Measurements from ENCODE around the gene ENTR1. TPM values are rescaled to one million over a fixed set of nuclear protein-coding genes. Genes with fewer than 3 reads are reported as not detected.

Gene ENTR1
- total and polyA plus RNA-seq, 2 of the 4 experiments (the other 2 are of a cell fraction), result 14.5 to 37.3 TPM

DNA sequence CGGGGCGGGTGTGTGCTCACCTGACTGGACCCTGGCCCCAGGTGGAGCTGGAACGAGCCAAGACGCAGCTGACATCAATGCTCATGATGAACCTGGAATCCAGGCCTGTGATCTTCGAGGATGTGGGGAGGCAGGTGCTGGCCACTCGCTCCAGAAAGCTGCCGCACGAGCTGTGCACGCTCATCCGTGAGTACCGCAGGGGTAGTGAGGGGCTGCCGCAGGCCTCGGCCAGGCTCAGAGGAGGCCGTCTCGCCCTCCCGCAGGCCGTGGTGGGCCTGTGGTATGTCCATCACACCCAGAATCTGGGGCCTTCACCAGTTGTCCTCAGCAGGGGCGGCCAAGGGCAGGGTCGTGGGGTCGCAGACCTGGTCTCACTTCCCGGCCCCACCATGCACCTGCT, 11.4 kb upstream of the ENTR1 start:
- Histone ChIP-seq H3K27ac (ENCODE audit: insufficient read depth, low read length) (no peak overlapping the region), H2AFZ (replicated peaks; ENCODE audit: low read length, poor library complexity) (no peak overlapping the region), H3K4me2 (ENCODE audit: low read depth, low read length) (no peak overlapping the region), H3K4me1 (ENCODE audit: control insufficient read depth, insufficient read depth, low read length) (no peaks in the 10 kb centered on the region), H3K56ac (ENCODE audit: extremely low read depth, insufficient read depth, low read length) (no peak overlapping the region), H3K9me3 (ENCODE audit: control insufficient read depth, insufficient read depth, low read length) (no peaks in the 10 kb centered on the region), H3K27me3 (ENCODE audit: control insufficient read depth, insufficient read depth, low read length) (no peaks in the 10 kb centered on the region), H4K8ac (ENCODE audit: low read depth in 2 of 2, low read length in 2 of 2) (no peak overlapping the region), H3K36me3 (ENCODE audit: control insufficient read depth, insufficient read depth, low read length) (peaks cover 68% of the 10 kb centered on the region), H3K18ac (ENCODE audit: low read depth, low read length) (no peak overlapping the region), H3K14ac (replicated peaks; ENCODE audit: low read depth, low read length) (no peak overlapping the region), H4K5ac (ENCODE audit: low read depth, low read length) (no peak overlapping the region), H3K9me1 (ENCODE audit: insufficient read depth, low read length) (no peaks in the 10 kb centered on the region), H2BK15ac (ENCODE audit: low read depth, low read length) (no peak overlapping the region), H2BK5ac (ENCODE audit: low read depth, low read length, poor library complexity, severe bottlenecking) (no peak overlapping the region), H2BK120ac (ENCODE audit: low read depth, low read length) (no peak overlapping the region), H3K79me1 (ENCODE audit: low read depth in 1 of 2, low read length in 2 of 2) (peaks cover 0 to 7% of the 10 kb centered on the region in 2 experiments; a peak in 1 of 4 replicates), H2AK5ac (ENCODE audit: low read depth, low read length) (no peak overlapping the region), H3K4me3 (ENCODE audit: insufficient read depth, low read depth, low read length) (no peak overlapping the region), H2AK9ac (replicated peaks; ENCODE audit: low read depth, low read length, poor library complexity) (no peak overlapping the region), H4K91ac (ENCODE audit: insufficient read depth, low read depth, low read length) (no peak overlapping the region), H3K23ac (ENCODE audit: low read depth, low read length) (no peak overlapping the region), H3K4ac (ENCODE audit: low read depth, low read length) (no peak overlapping the region), H4K20me1 (ENCODE audit: insufficient read depth, low read length) (peaks cover 6% of the 10 kb centered on the region; the same call in 1 of the 2 replicates), H3K9ac (ENCODE audit: low read depth, low read length) (no peak overlapping the region), H2BK20ac (ENCODE audit: low read depth, low read length) (no peak overlapping the region)
- in situ Hi-C loops (cut with MboI; ENCODE audit: low sequenced_read_pairs), result no loop called here
- ChIA-PET CTCF (interaction anchor here (0.7 kb wide), 1 partner anchor 8 kb away, joined by 4 read pairs; no protein-coding TSS in a partner anchor), POLR2A (ENCODE audit: unreplicated experiment) (no interaction called here)
- WGBS, 2 experiments (ENCODE audit: extremely low coverage in 2 of 2, insufficient read length in 1 of 2), result 92% methylated on average over 17 of the region's 21 CpGs; no CpG with 5 or more reads in 1 of the 2 experiments
- TF ChIP-seq, protein P1, sequence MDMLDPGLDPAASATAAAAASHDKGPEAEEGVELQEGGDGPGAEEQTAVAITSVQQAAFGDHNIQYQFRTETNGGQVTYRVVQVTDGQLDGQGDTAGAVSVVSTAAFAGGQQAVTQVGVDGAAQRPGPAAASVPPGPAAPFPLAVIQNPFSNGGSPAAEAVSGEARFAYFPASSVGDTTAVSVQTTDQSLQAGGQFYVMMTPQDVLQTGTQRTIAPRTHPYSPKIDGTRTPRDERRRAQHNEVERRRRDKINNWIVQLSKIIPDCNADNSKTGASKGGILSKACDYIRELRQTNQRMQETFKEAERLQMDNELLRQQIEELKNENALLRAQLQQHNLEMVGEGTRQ (IDR thresholded peaks at IDR 0.05; ENCODE audit: low read depth, low read length), result no peak
- TF ChIP-seq CEBPB (IDR thresholded peaks at IDR 0.05; ENCODE audit: low read depth, low read length) (no peak), RFX5 (IDR thresholded peaks at IDR 0.05; ENCODE audit: low read depth, low read length) (no peak), NFE2L2 (IDR thresholded peaks at IDR 0.05; ENCODE audit: low read depth, low read length) (no peak)
- ATAC-seq (ENCODE audit: low read depth) (no peak), DNase-seq (no peak)
- BruUV-seq (replicated peaks), result no TSS peak
- dilution Hi-C loops (cut with HindIII; ENCODE audit: low sequenced_read_pairs, unreplicated experiment), result no loop called here
- intact Hi-C loops (cut with micrococcal nuclease), result no loop called here

Data from IMR-90 (cell line).